SU-DHL-6 (cell line): ENCODE results near the gene MGAM2.

Experiments
- H2AFZ ChIP-seq: fragments of 200-600 bp; sonication (generic); 2 replicates; pipeline ENCODE4 v1.6.1; 2014; ENCODE audit warnings: low read depth, mild to moderate bottlenecking, moderate library complexity, mixed read lengths, antibody characterized with exemption, low read length; ENCODE audit not compliant: severe bottlenecking
- H3F3A ChIP-seq: fragments of 200-600 bp; shearing (Covaris generic); 2 replicates; pipeline ENCODE4 v1.6.0; 2016; ENCODE audit warnings: antibody characterized with exemption, mild to moderate bottlenecking; ENCODE audit not compliant: insufficient read depth
- H3K27ac ChIP-seq: fragments of 200-600 bp; sonication (generic); 2 replicates; pipeline ENCODE4 v1.5.1; 2016; ENCODE audit warnings: low read depth, mild to moderate bottlenecking, low read length, moderate library complexity, mixed read lengths
- H3K27me3 ChIP-seq: fragments of 200-600 bp; sonication (generic), shearing (Covaris generic); 2 replicates; pipeline ENCODE4 v1.6.0; 2014; ENCODE audit warnings: mild to moderate bottlenecking, low read length
- H3K36me3 ChIP-seq: fragments of 200-600 bp; sonication (generic); 2 replicates; pipeline ENCODE4 v1.6.1; 2014; ENCODE audit warnings: mild to moderate bottlenecking, low read length, mixed read lengths
- H3K4me2 ChIP-seq: fragments of 300-600, 200-600 bp; shearing (Covaris generic), sonication (generic); 2 replicates; pipeline ENCODE4 v1.6.0; 2014; ENCODE audit warnings: low read length, low read depth, mild to moderate bottlenecking; ENCODE audit not compliant: poor library complexity, severe bottlenecking
- H3K4me3 ChIP-seq: fragments of 200-600 bp; sonication (generic); 2 replicates; pipeline ENCODE4 v1.5.1; 2014; ENCODE audit warnings: antibody characterized with exemption, low read length, mild to moderate bottlenecking, mixed read lengths; ENCODE audit not compliant: insufficient read depth, poor library complexity, severe bottlenecking
- H3K79me2 ChIP-seq: fragments of 200-600 bp; sonication (generic); 2 replicates; pipeline ENCODE4 v1.6.1; 2014; ENCODE audit warnings: mild to moderate bottlenecking, low read length, moderate library complexity; ENCODE audit not compliant: insufficient read depth
- H3K9ac ChIP-seq: fragments of 200-600 bp; sonication (generic); 2 replicates; pipeline ENCODE4 v1.7.0; 2014; ENCODE audit warnings: mild to moderate bottlenecking, low read length
- H3K9me2 ChIP-seq: fragments of 200-600 bp; sonication (generic); replicated peaks from 2 replicates; pipeline ENCODE4 v1.6.1; 2014; ENCODE audit warnings: low read length; ENCODE audit not compliant: insufficient read depth
- H3K9me3 ChIP-seq: fragments of 200-600 bp; sonication (generic); 2 replicates; pipeline ENCODE4 v1.6.1; 2014; ENCODE audit warnings: low read length, mixed read lengths; ENCODE audit not compliant: insufficient read depth
- H4K20me1 ChIP-seq: fragments of 200-600 bp; sonication (generic); 2 replicates; pipeline ENCODE4 v1.6.1; 2014; ENCODE audit warnings: low read depth, mild to moderate bottlenecking, antibody characterized with exemption, low read length, moderate library complexity, mixed read lengths
- EZH2phosphoT487 ChIP-seq: fragments of 200-600 bp; sonication (generic), shearing (Covaris generic); conservative IDR thresholded peaks from 2 replicates; pipeline ENCODE4 v1.6.1; 2018; ENCODE audit warnings: mild to moderate bottlenecking, antibody characterized with exemption, low read length, moderate library complexity, mixed read lengths
- TF ChIP-seq, protein P1 (sequence below): fragments of 200-600 bp; sonication (generic); IDR thresholded peaks from one replicate; pipeline ENCODE4 v1.5.1; 2017; ENCODE audit warnings: antibody characterized with exemption, mild to moderate bottlenecking, low read length, moderate library complexity; ENCODE audit not compliant: insufficient read depth, poor library complexity, severe bottlenecking

MGAM2 gene

DNA sequence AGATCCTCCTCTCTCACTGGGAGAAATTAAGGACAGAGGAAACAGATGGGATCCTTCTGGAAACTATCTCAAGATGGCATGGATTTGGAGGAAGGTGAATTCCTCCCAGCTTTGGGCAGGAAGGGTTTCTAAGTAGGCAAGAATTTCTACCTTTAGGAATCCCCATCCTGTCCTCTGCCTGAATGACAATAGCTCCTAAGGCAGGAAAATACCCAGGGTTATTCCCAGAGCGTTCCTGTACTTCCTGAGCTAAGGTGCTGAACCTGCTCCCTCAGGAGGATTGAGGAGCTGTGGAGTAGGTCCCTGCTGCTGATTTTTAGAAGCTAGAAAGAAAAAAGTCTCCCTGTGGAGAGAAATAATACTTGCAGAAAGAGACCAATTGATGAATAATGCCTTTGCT lies 568 bp downstream of the MGAM2 start:
- Histone ChIP-seq H3F3A (no peaks in the 10 kb centered on the region), H3K36me3 (no peaks in the 10 kb centered on the region), H3K27me3 (no peaks in the 10 kb centered on the region), H2AFZ (no peak overlapping the region), H3K4me3 (no peak overlapping the region), H3K27ac (no peak overlapping the region), H3K9me3 (no peaks in the 10 kb centered on the region), H3K79me2 (no peaks in the 10 kb centered on the region), H3K4me2 (no peak overlapping the region), H3K9ac (no peak overlapping the region), H3K9me2 (no peaks in the 10 kb centered on the region), H4K20me1 (no peaks in the 10 kb centered on the region)
- no peak for TF ChIP-seq EZH2phosphoT487
- TF ChIP-seq, protein P1, sequence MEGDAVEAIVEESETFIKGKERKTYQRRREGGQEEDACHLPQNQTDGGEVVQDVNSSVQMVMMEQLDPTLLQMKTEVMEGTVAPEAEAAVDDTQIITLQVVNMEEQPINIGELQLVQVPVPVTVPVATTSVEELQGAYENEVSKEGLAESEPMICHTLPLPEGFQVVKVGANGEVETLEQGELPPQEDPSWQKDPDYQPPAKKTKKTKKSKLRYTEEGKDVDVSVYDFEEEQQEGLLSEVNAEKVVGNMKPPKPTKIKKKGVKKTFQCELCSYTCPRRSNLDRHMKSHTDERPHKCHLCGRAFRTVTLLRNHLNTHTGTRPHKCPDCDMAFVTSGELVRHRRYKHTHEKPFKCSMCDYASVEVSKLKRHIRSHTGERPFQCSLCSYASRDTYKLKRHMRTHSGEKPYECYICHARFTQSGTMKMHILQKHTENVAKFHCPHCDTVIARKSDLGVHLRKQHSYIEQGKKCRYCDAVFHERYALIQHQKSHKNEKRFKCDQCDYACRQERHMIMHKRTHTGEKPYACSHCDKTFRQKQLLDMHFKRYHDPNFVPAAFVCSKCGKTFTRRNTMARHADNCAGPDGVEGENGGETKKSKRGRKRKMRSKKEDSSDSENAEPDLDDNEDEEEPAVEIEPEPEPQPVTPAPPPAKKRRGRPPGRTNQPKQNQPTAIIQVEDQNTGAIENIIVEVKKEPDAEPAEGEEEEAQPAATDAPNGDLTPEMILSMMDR, result no peak

DNA sequence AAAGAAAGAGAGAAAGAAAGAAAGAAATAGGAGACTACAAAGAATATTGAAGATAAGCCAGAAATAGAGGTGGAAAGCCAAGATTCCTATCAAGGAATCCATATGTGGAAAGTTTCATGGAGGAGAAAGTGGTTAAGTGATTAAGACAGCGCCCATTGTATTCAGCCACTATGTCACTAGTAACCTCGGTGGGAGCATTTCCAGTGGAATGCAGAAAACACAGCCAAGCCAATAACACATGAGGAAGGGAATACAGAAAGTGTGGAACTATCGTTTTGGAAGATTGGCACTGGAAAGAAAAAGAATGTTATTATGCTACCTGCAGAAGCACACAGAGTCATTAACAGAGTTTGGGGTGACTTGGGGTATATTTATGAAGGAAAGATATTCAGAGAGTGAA lies 2.7 kb downstream of the MGAM2 start:
- H4K20me1 ChIP-seq, result no peaks in the 10 kb centered on the region

DNA sequence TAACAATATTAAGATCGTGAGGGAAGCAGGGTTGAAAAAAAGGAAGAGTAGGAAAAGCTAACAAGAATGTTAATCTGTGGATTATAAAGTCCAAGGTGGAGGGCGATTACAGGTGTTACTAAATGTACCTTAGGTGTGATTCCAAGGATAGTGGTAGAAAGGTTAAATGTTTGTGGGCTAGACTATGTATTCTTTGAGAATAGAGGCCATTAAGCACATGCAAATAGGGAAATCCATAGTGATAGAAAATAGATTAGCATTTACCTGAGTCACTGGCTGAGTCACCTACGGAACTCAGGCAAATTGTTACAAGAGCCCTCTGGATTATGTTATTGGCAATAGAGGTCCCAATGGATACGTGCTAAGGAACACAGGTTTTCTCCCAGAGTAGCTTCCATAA lies 9.0 kb downstream of the MGAM2 start:
- TF ChIP-seq EZH2phosphoT487, result no peak
- TF ChIP-seq, protein P1, result no peak
- no peak overlapping the region for H3K4me2 ChIP-seq
- H4K20me1 ChIP-seq, result no peaks in the 10 kb centered on the region; the same call in 1 of the 2 replicates
- H3K9me2 ChIP-seq, result no peaks in the 10 kb centered on the region
- no peaks in the 10 kb centered on the region for H3F3A ChIP-seq
- no peaks in the 10 kb centered on the region for H3K9me3 ChIP-seq
- no peak overlapping the region for H3K27ac ChIP-seq
- H3K9ac ChIP-seq, result no peak overlapping the region
- H3K79me2 ChIP-seq, result no peaks in the 10 kb centered on the region
- H2AFZ ChIP-seq, result no peak overlapping the region
- H3K4me3 ChIP-seq, result no peak overlapping the region
- no peaks in the 10 kb centered on the region for H3K27me3 ChIP-seq
- no peaks in the 10 kb centered on the region for H3K36me3 ChIP-seq

More for the DNA sequence above, 2.7 kb downstream of the MGAM2 start:
- Histone ChIP-seq H3K27ac (no peak overlapping the region), H3K9me2 (no peaks in the 10 kb centered on the region), H3K9ac (no peak overlapping the region), H3K79me2 (no peaks in the 10 kb centered on the region), H3K9me3 (no peaks in the 10 kb centered on the region), H2AFZ (no peak overlapping the region), H3K36me3 (no peaks in the 10 kb centered on the region), H3K27me3 (no peaks in the 10 kb centered on the region), H3F3A (no peaks in the 10 kb centered on the region), H3K4me2 (no peak overlapping the region), H3K4me3 (no peak overlapping the region)
- TF ChIP-seq, protein P1, result no peak
- no peak for TF ChIP-seq EZH2phosphoT487

DNA sequence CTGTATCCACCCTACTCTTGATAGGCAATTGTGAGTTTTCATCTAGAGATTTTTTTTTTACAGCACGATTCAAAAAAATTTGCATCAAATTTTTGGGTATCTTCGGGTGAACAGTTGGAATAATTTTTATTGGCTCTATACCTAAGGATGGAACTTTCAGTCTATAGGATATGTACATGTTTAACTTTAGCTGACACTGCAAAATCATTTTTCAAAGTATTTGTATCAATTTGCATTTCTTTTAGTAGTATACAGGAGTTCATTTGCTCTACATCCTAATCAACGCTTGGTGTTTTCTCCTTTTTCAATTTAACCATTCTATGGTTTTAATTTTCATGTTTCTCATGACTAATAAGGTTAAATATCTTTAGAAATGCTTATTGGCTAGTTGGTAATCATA lies 11.7 kb downstream of the MGAM2 start:
- H4K20me1 ChIP-seq, result no peaks in the 10 kb centered on the region; the same call in 1 of the 2 replicates
- H3K36me3 ChIP-seq, result no peaks in the 10 kb centered on the region
- no peaks in the 10 kb centered on the region for H3K27me3 ChIP-seq
- TF ChIP-seq EZH2phosphoT487, result no peak
- TF ChIP-seq, protein P1, result no peak
- H3K27ac ChIP-seq, result no peak overlapping the region
- H3F3A ChIP-seq, result no peaks in the 10 kb centered on the region
- H3K9me2 ChIP-seq, result no peaks in the 10 kb centered on the region
- H3K9ac ChIP-seq, result no peak overlapping the region
- H3K9me3 ChIP-seq, result no peaks in the 10 kb centered on the region
- no peak overlapping the region for H3K4me2 ChIP-seq
- no peak overlapping the region for H3K4me3 ChIP-seq
- H2AFZ ChIP-seq, result no peak overlapping the region
- H3K79me2 ChIP-seq, result no peaks in the 10 kb centered on the region
